ENCODE measurements around the gene TBC1D8.

The TBC1D8 gene

DNA sequence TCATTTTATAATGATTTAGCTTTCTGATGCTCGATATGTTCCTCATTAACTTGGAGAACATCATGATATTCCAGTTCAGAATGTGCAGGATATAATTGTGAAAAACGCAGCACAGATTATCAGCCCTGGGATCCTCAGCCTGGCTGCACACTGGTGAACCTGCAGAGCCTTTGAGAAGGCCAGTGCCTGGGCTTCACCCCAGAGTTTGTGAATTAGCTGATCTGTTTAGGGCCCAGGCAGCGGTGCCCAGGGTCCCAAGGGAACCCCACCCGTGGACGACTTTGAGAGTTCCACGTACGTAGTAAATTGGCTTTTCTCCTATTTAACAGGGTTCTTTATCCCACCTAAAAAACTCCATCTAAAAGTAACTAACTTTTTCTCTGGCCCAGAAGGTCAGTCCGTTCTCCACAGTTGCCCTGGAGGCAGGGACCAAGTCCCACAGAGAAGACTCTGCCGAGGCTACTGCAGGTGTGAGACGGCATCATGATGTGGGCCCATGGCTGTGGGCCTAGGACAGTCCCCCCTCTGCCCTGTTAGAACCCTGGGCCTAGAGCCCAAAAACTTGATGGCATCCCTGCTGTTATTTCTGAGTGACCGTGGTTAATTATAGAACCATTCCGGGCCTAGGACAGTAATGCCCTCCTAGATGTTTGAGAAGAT is 188.7 kb downstream of the TBC1D8 start:
- in situ Hi-C loops (cut with HindIII; ENCODE audit: low sequenced_read_pairs), result no loop called here
- TF ChIP-seq, protein P1, sequence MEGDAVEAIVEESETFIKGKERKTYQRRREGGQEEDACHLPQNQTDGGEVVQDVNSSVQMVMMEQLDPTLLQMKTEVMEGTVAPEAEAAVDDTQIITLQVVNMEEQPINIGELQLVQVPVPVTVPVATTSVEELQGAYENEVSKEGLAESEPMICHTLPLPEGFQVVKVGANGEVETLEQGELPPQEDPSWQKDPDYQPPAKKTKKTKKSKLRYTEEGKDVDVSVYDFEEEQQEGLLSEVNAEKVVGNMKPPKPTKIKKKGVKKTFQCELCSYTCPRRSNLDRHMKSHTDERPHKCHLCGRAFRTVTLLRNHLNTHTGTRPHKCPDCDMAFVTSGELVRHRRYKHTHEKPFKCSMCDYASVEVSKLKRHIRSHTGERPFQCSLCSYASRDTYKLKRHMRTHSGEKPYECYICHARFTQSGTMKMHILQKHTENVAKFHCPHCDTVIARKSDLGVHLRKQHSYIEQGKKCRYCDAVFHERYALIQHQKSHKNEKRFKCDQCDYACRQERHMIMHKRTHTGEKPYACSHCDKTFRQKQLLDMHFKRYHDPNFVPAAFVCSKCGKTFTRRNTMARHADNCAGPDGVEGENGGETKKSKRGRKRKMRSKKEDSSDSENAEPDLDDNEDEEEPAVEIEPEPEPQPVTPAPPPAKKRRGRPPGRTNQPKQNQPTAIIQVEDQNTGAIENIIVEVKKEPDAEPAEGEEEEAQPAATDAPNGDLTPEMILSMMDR (IDR thresholded peaks at IDR 0.05; ENCODE audit: low read depth, low read length), result no peak
- no peak overlapping the region for H3K4me3 ChIP-seq (ENCODE audit: low read depth, low read length)
- DNase-seq (ENCODE audit: low read depth, low spot score), result no peak

DNA sequence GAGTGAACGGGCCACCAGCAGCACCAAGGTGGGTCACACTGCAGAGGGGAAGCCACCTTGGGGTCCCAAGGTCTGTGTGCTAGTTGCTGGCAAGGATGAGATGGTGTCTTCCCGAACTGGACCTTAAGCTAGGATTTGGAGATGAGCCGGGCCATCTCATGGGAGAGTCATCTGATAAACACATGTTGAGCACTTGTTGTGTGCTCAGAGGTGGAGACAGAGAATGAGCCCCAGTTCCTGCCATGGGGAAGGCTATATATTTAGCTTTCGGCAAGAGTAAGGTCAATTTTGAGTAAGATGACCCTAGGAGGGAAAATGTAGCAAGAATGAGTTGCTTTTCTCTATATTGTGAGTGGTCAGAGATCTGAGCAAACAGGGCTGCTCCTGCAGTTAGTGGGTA is 190.5 kb downstream of the TBC1D8 start:
- DNase-seq (ENCODE audit: low read depth, low spot score), result no peak
- in situ Hi-C loops (cut with HindIII; ENCODE audit: low sequenced_read_pairs), result no loop called here
- H3K4me3 ChIP-seq (ENCODE audit: low read depth, low read length), result no peak overlapping the region
- TF ChIP-seq, protein P1 (IDR thresholded peaks at IDR 0.05; ENCODE audit: low read depth, low read length), result no peak

DNA sequence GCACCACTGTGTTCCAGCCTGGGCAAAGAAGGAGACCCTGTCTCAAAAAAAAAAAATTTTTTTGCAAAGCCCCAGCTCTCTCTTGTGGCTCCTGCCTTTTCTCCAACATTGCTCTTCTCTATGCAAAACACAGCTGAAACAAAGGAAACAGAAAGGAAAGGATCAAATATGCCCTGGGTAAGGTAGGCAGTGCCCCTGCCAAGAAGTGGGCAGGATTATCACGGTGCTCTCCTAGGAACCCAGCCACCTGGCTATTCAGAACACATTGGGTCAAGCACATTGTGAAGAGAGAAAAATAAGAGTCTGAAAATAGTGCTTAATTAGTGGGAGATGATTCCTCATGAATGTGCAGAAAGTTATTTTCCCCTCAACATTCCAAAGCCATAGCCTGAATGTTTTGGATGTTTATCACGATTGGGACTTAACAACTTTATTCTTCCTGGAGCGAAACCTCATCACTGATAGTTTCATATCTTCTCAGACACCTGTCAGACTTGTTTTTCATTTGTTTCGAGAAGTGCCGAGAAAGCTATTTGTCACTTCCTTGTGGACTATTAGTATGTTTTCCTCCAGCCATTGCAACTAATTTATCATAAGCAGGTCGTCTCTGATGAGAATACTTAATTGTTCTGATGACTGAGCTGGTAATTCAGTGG is 191.8 kb downstream of the TBC1D8 start:
- DNase-seq (ENCODE audit: low read depth, low spot score), result no peak
- no peak overlapping the region for H3K4me3 ChIP-seq (ENCODE audit: low read depth, low read length)
- TF ChIP-seq, protein P1 (IDR thresholded peaks at IDR 0.05; ENCODE audit: low read depth, low read length), result no peak
- in situ Hi-C loops (cut with HindIII; ENCODE audit: low sequenced_read_pairs), result no loop called here

DNA sequence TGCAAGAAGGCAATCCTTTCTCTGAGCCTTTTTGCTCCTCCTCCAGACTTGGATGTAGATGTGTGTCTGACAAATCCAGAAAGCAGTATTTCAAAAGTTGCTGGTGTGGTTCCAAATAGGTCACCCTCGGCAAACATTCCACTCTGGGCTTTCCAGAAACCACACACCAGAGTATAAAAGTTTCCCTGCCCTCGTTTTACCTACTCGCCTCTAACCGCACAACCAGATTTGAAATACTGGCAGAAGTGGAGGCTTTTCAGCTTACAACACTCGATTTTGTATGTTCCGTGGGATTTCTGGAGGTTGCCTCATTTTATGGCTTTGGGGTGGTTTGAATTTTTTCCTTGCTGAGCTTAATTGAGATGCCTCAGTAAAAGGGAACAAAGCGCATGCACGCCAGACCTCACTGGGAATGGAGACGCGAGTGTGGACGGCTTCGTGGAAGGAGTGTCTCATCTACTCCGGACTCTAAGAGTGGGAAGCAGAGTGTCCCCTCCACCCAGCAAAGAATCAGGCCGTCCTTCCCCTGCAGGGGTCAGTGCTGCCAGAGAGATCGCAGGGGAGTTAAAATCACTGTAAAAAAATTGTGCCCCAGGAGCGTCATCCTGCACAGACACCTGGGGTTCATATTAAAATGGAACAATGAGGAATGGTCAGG is 193.1 kb downstream of the TBC1D8 start:
- TF ChIP-seq, protein P1 (IDR thresholded peaks at IDR 0.05; ENCODE audit: low read depth, low read length), result no peak
- peak; percentile 82 for DNase-seq (ENCODE audit: low read depth, low spot score)
- in situ Hi-C loops (cut with HindIII; ENCODE audit: low sequenced_read_pairs), result no loop called here
- H3K4me3 ChIP-seq (ENCODE audit: low read depth, low read length), result no peak overlapping the region

Measured in astrocyte of the spinal cord (primary cell).